Activated CD8-positive, alpha-beta memory T cell treated with anti-CD3 and anti-CD28 coated beads, Interleukin-2, amount 50 U/mL, for 48 hours (primary cell): Measurements from ENCODE around the gene CTDSP1.
A peak's percentile ranks its signal among the peaks of the same experiment; 100 is the strongest.

Source experiments
- DNase-seq: peaks from one replicate; pipeline ENCODE4 v3.0.0-alpha.2; 2020

CTDSP1 gene

GRCh38 chr2:218400167-218400929, 680 bp downstream of the CTDSP1 start:
- DNase-seq: peak; percentile 74

- no peak for DNase-seq
These were observed 1.5 kb downstream of the CTDSP1 start for GRCh38 chr2:218400930-218401881.

GRCh38 chr2:218401890-218402289, 2.2 kb downstream of the CTDSP1 start:
- DNase-seq: no peak

GRCh38 chr2:218402491-218402901, 2.8 kb downstream of the CTDSP1 start:
- DNase-seq: no peak

GRCh38 chr2:218402911-218403411, 3.3 kb downstream of the CTDSP1 start:
- no peak for DNase-seq

- DNase-seq: no peak
These were observed 4.1 kb downstream of the CTDSP1 start for GRCh38 chr2:218403810-218404209.

GRCh38 chr2:218404351-218405085, 4.8 kb downstream of the CTDSP1 start:
- no peak for DNase-seq

- no peak for DNase-seq
These were observed 5.5 kb downstream of the CTDSP1 start for GRCh38 chr2:218405086-218405745.

GRCh38 chr2:218405746-218406208, 6.1 kb downstream of the CTDSP1 start:
- peak; percentile 61 for DNase-seq

GRCh38 chr2:218406209-218406948, 6.7 kb downstream of the CTDSP1 start:
- peak; percentile 95 for DNase-seq

GRCh38 chr2:218406949-218407618, 7.4 kb downstream of the CTDSP1 start:
- DNase-seq: peak; percentile 78

- DNase-seq: no peak
These were observed 8.0 kb downstream of the CTDSP1 start for GRCh38 chr2:218407717-218408116.

GRCh38 chr2:218418321-218418716, 18.7 kb downstream of the CTDSP1 start:
- no peak for DNase-seq

- DNase-seq: no peak
These were observed 19.2 kb downstream of the CTDSP1 start, which contains the start of gene VIL1 for GRCh38 chr2:218418717-218419458. Gene VIL1, plus strand, starts transcription at chr2:218419123. Its CDS starts 4,656 bp downstream, at chr2:218423779.

- no peak for DNase-seq
These were observed 20.1 kb downstream of the CTDSP1 start for GRCh38 chr2:218419630-218420216.

- no peak for DNase-seq
These were observed 21.4 kb downstream of the CTDSP1 start for GRCh38 chr2:218421027-218421426.

- no peak for DNase-seq
These were observed 22.9 kb downstream of the CTDSP1 start for GRCh38 chr2:218422403-218423086.

- no peak for DNase-seq
These were observed 23.9 kb downstream of the CTDSP1 start for GRCh38 chr2:218423584-218423983.

GRCh38 chr2:218425531-218425930, 25.9 kb downstream of the CTDSP1 start:
- no peak for DNase-seq
